SJSA1 (cell line): ENCODE data around the gene CARD14. TPM values are rescaled to one million over a fixed set of nuclear protein-coding genes. Genes with fewer than 3 reads are reported as not detected.
A peak's percentile ranks its signal among the peaks of the same experiment; 100 is the strongest.

Experiments used
- DNase-seq, 2 experiments: peaks; one replicate each; pipeline ENCODE4 v3.0.0-alpha.2; 2015 to 2020; ENCODE audit warnings: low spot score in 2 of 2, low read depth in 1 of 2
- H3K27ac ChIP-seq: fragments of 250-450 bp; sonication (Bioruptor Pico); 2 replicates; pipeline ENCODE4 v1.5.1; 2020; ENCODE audit warnings: mild to moderate bottlenecking, moderate library complexity
- H3K27me3 ChIP-seq: fragments of 250-450 bp; sonication (Bioruptor Pico); replicated peaks from 2 replicates; pipeline ENCODE4 v1.5.1; 2020; ENCODE audit warnings: mild to moderate bottlenecking, moderate library complexity
- H3K36me3 ChIP-seq: fragments of 250-450 bp; sonication (Bioruptor Pico); 2 replicates; pipeline ENCODE4 v1.5.1; 2020; ENCODE audit warnings: mild to moderate bottlenecking
- H3K4me1 ChIP-seq: fragments of 250-450 bp; sonication (Bioruptor Pico); replicated peaks from 2 replicates; pipeline ENCODE4 v1.6.1; 2021; ENCODE audit warnings: mild to moderate bottlenecking
- H3K4me3 ChIP-seq: fragments of 250-450 bp; sonication (Bioruptor Pico); 2 replicates; pipeline ENCODE4 v1.5.1; 2020; ENCODE audit warnings: mild to moderate bottlenecking
- H3K9me3 ChIP-seq: fragments of 250-450 bp; sonication (Bioruptor Pico); replicated peaks from 2 replicates; pipeline ENCODE4 v1.5.1; 2020; ENCODE audit warnings: mild to moderate bottlenecking
- total RNA-seq: library from RNA; depleted of rRNA; stranded (reverse); fragments of >200 nt; shearing (Covaris generic); gene quantifications from 2 replicates; pipeline ENCODE4 v1.2.3, GENCODE V29; 2014

Gene CARD14
- total RNA-seq, 1 experiment from 2014 or later = not detected

DNA sequence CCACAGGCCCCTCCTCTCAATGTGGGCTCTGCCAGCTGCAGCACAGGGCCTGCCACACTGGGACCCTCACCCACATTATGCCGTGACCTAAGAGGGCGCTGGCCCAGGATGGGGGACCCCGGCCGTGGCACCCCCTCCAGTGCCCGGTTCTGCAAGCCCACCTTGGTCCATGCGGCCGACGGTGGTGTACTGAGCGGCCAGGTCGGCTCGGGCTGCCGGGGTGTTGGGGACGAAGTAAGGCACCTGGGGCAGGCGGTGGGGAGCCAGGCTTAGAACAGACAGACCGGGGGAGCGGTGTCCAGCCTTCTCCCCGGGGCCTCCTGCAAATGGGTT, 43.8 kb downstream of the CARD14 start:
- H3K9me3 ChIP-seq = no peaks in the 10 kb centered on the region
- no peak overlapping the region for H3K27ac ChIP-seq
- no peak overlapping the region for H3K4me3 ChIP-seq
- no peak for DNase-seq
- H3K36me3 ChIP-seq = peaks cover 94% of the 10 kb centered on the region
- peaks cover 2% of the 10 kb centered on the region for H3K4me1 ChIP-seq
- no peaks in the 10 kb centered on the region for H3K27me3 ChIP-seq

- Histone ChIP-seq H3K9me3 (no peaks in the 10 kb centered on the region), H3K36me3 (peaks cover 89% of the 10 kb centered on the region), H3K27me3 (no peaks in the 10 kb centered on the region), H3K27ac (no peak overlapping the region), H3K4me1 (peaks cover 8% of the 10 kb centered on the region), H3K4me3 (no peak overlapping the region)
- DNase-seq = no peak
These were observed 44.4 kb downstream of the CARD14 start for GRCh38 chr17:80214012-80214877.

- H3K36me3 ChIP-seq = peaks cover 89% of the 10 kb centered on the region
These were observed 45.0 kb downstream of the CARD14 start for GRCh38 chr17:80214878-80215210.

DNA sequence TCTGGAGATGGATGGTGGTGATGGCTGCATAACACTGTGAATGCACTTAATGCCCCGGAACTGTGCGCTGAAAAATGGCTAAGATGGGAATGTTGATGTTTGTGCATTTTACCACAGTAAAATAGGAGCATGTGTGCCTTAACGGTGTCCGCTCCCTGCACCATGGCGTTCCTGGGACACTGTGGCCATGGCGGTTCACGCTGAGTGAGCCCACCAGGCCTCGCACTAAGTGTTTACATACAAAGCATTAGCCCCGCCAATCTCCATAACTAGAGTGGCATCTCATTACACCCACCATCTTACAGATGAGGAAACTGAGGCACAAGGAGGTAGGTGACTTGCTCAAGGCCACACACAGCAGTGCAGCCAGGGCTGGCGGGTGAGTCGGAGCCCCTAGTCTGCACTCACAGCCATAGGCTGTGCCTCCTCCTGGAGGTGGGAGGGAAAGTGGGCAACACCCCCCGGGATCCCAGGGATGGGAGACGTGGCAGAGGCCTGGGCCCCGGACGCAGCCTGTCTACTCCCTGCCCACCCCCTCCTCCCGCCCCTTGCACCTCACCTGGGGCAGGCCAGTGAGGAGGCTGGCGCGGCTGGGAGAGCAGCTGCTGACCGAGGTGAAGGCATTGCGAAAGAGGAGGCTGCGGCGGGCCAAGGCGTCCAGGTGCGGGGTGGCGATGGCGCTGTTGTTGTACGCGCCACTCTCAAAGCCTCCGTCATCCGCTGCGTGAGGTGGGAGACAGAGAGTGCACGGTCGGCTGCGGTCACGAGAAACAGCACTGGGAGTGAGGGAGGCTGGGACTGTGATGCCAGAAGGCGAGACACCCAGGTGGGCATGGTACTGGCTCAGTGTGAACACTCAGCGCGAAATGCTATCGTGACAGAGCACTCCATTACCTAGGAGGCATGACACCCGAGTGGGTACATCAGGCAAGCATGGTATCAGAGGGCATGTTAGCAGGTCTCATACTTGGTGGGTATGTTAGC, 46.9 kb downstream of the CARD14 start:
- Histone ChIP-seq H3K27ac (no peak overlapping the region), H3K4me3 (no peak overlapping the region), H3K4me1 (peaks cover 19% of the 10 kb centered on the region), H3K9me3 (no peaks in the 10 kb centered on the region), H3K27me3 (no peaks in the 10 kb centered on the region), H3K36me3 (peaks cover 80% of the 10 kb centered on the region)
- no peak for DNase-seq

More at GRCh38 chr17:80214878-80215210, 45.0 kb downstream of the CARD14 start:
- no peak overlapping the region for H3K4me3 ChIP-seq
- no peak for DNase-seq
- no peaks in the 10 kb centered on the region for H3K27me3 ChIP-seq
- H3K9me3 ChIP-seq = no peaks in the 10 kb centered on the region
- H3K27ac ChIP-seq = no peak overlapping the region
- H3K4me1 ChIP-seq = peaks cover 14% of the 10 kb centered on the region

GRCh38 chr17:80217703-80218362, 48.0 kb downstream of the CARD14 start:
- Histone ChIP-seq H3K9me3 (no peaks in the 10 kb centered on the region), H3K27me3 (no peaks in the 10 kb centered on the region), H3K4me3 (no peak overlapping the region), H3K27ac (no peak overlapping the region), H3K4me1 (peaks cover 19% of the 10 kb centered on the region), H3K36me3 (peaks cover 69% of the 10 kb centered on the region)
- DNase-seq = no peak

DNA sequence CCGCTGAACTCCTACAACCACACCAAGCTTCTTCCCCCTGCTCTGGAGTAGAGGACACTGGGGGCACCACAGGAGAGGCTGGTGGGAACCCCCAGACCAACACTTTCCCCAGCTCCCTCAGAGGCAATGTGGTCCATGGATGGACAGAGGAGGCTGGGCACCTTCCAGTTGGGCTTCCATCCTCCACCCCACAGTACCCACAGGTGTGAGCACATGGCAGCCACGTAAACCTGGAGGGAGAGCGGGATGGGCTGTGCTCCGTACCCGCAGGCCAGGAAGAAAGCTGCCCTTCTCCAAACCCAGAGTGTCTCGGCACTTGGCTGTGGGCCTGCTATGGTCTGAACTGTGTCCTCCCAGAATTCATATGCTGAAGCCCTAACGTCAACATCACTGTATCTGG, 48.6 kb downstream of the CARD14 start:
- H3K27me3 ChIP-seq = no peaks in the 10 kb centered on the region
- H3K4me3 ChIP-seq = no peak overlapping the region
- no peaks in the 10 kb centered on the region for H3K9me3 ChIP-seq
- peaks cover 66% of the 10 kb centered on the region for H3K36me3 ChIP-seq
- no peak for DNase-seq
- H3K27ac ChIP-seq = no peak overlapping the region
- peaks cover 19% of the 10 kb centered on the region for H3K4me1 ChIP-seq

- no peaks in the 10 kb centered on the region for H3K27me3 ChIP-seq
- H3K4me1 ChIP-seq = peaks cover 19% of the 10 kb centered on the region
- H3K9me3 ChIP-seq = no peaks in the 10 kb centered on the region
- peak; percentile 93 to 95 for DNase-seq
- peaks cover 58% of the 10 kb centered on the region for H3K36me3 ChIP-seq
- H3K4me3 ChIP-seq = peak overlapping the region; percentile 82
- H3K27ac ChIP-seq = peak overlapping the region; percentile 51
These were observed 49.4 kb downstream of the CARD14 start for GRCh38 chr17:80219013-80219762.

DNA sequence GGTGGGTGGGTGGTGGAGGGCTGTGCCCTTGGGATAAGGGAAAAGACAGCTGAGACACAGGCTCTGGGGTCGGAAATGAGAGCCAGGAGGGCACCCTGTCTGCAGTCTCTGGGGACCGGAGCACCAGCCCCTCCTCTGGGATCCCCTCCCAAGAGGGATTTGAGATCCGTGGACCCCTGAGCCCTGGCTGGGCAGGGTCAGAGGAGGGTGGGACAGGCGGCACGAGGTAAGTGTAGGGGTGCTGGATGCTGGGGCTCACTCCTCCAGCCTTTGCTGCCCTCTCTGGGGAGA, 49.9 kb downstream of the CARD14 start:
- Histone ChIP-seq H3K27me3 (no peaks in the 10 kb centered on the region), H3K4me3 (peak overlapping the region; percentile 82), H3K27ac (peak overlapping the region; percentile 51), H3K9me3 (no peaks in the 10 kb centered on the region), H3K4me1 (peaks cover 19% of the 10 kb centered on the region), H3K36me3 (peaks cover 53% of the 10 kb centered on the region)
- no peak for DNase-seq

GRCh38 chr17:80220054-80220735, 50.4 kb downstream of the CARD14 start, which contains the start of the genes SGSH and SLC26A11:
SGSH (minus strand) TSS chr17:80220333; CDS start chr17:80220313, 20 bp downstream.
SLC26A11 (plus strand) TSS chr17:80220427; CDS start chr17:80221561, 1,134 bp downstream.
- Histone ChIP-seq H3K27ac (peak within 1 kb of the TSS; percentile 51), H3K4me3 (peak within 1 kb of the TSS; percentile 82), H3K4me1 (peaks cover 19% of the 10 kb centered on the region), H3K27me3 (no peaks in the 10 kb centered on the region), H3K9me3 (no peaks in the 10 kb centered on the region), H3K36me3 (peaks cover 48% of the 10 kb centered on the region)
- peak; percentile 66 to 85 for DNase-seq

- H3K27me3 ChIP-seq = no peaks in the 10 kb centered on the region
These were observed 50.9 kb downstream of the CARD14 start for GRCh38 chr17:80220736-80221215.

GRCh38 chr17:80221351-80222105, 51.7 kb downstream of the CARD14 start:
- Histone ChIP-seq H3K9me3 (no peaks in the 10 kb centered on the region), H3K27me3 (no peaks in the 10 kb centered on the region), H3K36me3 (peaks cover 37% of the 10 kb centered on the region), H3K27ac (no peak overlapping the region), H3K4me1 (peaks cover 19% of the 10 kb centered on the region), H3K4me3 (no peak overlapping the region)
- DNase-seq = no peak

More at GRCh38 chr17:80220736-80221215, 50.9 kb downstream of the CARD14 start:
- H3K4me1 ChIP-seq = peaks cover 19% of the 10 kb centered on the region
- H3K27ac ChIP-seq = no peak overlapping the region
- peak overlapping the region; percentile 82 for H3K4me3 ChIP-seq
- no peak for DNase-seq
- no peaks in the 10 kb centered on the region for H3K9me3 ChIP-seq
- peaks cover 43% of the 10 kb centered on the region for H3K36me3 ChIP-seq
